OCI-LY1 (cell line): ENCODE measurements around the gene SMAD9.

Source experiments
- EZH2 ChIP-seq: fragments of 200-600 bp; sonication (generic), shearing (Covaris generic); IDR thresholded peaks from 2 replicates; pipeline ENCODE4 v1.8.0; 2017; ENCODE audit warnings: borderline replicate concordance, mixed run types, mild to moderate bottlenecking, antibody characterized with exemption, low read length, moderate library complexity, mixed read lengths
- TF ChIP-seq, protein P1 (sequence below): fragments of 200-600 bp; sonication (generic), shearing (Covaris generic); IDR thresholded peaks from 2 replicates; pipeline ENCODE4 v1.5.1; 2017; ENCODE audit warnings: mild to moderate bottlenecking, antibody characterized with exemption, low read length, moderate library complexity, mixed read lengths

GRCh38 chr13:36804588-36804987, 115.5 kb downstream of the SMAD9 start:
- TF ChIP-seq, protein P1, sequence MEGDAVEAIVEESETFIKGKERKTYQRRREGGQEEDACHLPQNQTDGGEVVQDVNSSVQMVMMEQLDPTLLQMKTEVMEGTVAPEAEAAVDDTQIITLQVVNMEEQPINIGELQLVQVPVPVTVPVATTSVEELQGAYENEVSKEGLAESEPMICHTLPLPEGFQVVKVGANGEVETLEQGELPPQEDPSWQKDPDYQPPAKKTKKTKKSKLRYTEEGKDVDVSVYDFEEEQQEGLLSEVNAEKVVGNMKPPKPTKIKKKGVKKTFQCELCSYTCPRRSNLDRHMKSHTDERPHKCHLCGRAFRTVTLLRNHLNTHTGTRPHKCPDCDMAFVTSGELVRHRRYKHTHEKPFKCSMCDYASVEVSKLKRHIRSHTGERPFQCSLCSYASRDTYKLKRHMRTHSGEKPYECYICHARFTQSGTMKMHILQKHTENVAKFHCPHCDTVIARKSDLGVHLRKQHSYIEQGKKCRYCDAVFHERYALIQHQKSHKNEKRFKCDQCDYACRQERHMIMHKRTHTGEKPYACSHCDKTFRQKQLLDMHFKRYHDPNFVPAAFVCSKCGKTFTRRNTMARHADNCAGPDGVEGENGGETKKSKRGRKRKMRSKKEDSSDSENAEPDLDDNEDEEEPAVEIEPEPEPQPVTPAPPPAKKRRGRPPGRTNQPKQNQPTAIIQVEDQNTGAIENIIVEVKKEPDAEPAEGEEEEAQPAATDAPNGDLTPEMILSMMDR, result no peak
- TF ChIP-seq EZH2, result no peak
